Cerebellar nuclear complex (tissue), 1 donor: ENCODE data around the gene SMIM10L2A.
"Not testable (repeated sequence)": the region's sequence is repeated elsewhere in the genome, so short reads cannot be mapped to it uniquely, and the experiment has no call there.

Source experiments
- DNase-seq, 2 experiments: peaks; one replicate each; lab custom pipeline; 2025; lab: John Stamatoyannopoulos, UW

The SMIM10L2A gene

GRCh38 chrX:135421932-135422809, at the start of gene SMIM10L2A:
Gene SMIM10L2A, plus strand, starts transcription at chrX:135421944. Its CDS starts 188 bp downstream, at chrX:135422132.
- DNase-seq, result no peak

DNA sequence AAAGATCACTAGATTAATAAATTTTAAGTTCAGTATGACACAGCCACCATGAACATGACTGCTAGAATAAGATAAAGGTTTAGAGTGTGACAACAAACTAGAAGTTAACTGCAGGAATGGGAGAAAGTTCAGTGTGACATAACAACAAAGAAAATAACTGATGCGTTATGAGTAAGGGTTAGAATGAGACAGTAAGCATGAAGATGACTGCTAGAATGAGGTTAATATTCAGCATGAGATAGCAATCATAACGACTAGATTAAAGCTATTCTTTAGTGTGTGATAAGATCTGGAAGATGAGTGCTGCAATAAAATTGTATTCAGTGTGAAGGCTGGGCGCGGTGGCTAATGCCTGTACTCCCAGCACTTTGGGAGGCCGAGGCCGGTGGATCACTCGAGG, 48.4 kb upstream of the SMIM10L2A start:
- DNase-seq, result no peak

DNA sequence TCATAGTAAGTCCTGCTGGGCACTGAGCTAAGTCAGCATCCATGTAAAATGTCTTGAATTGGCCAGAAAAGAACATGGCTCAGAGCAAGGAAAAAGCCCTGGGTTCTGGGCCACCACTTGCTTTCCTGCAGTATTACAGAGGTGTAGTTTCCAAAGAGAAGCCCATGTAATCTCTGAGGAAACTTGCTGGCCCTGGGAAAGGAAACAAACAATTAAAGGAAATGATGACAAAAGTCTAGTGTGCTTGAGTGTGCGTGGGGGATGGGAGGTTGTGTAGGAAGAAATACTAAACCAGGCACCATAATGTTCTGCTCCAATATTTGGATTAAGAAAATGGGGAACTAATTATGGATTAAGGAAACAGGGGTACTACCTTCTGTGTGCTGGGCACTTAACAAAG, 39.5 kb upstream of the SMIM10L2A start:
- DNase-seq, result no peak

DNA sequence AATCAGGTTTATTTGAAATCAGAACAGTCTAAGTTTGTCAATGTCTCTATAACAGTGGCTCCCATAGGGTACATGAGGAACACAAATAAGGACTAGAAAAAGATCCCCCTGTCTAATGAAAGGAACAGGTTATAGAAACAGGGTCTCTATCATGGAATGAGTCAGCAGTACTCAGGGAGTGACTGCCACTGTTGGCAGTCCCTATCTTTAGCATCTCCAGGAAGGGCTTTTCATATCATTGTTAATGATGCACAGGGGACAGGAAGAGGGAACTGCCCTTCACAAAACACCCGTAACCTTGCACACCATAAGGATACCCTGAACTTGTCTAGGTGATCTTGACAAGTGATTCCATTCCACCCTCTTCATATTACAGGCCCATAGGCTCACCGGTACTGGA, 38.5 kb upstream of the SMIM10L2A start:
- no peak for DNase-seq

DNA sequence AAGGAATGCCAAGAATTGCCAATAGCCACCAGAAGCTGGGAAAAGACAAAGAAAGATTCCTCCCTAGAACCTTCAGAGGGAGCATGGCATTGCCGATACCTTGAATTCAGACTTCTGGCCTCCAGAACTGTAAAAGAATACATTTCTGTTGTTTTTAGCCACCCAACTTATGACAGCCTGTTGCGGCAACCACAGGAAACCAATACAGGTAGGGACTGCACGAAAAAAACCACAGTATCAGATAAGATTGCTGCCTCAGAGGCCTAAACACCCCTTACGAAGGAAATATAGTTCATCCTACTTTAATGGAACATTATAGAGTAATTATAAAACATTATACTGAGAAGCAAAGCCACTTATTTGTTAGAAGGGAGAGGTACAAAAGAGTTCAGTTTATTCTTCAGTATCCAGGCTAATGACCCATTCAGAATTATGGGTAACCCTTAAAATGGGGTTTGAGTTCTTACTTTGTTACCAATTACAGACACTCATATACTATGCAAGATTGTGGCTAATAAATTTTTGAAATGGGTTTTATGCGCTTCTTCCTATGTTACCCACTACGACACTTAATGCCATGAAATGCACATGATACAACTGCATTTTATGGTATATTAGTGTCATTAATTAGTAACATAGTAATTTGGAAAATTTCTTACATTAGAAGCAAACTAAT, 37.4 kb upstream of the SMIM10L2A start:
- DNase-seq, result no peak

DNA sequence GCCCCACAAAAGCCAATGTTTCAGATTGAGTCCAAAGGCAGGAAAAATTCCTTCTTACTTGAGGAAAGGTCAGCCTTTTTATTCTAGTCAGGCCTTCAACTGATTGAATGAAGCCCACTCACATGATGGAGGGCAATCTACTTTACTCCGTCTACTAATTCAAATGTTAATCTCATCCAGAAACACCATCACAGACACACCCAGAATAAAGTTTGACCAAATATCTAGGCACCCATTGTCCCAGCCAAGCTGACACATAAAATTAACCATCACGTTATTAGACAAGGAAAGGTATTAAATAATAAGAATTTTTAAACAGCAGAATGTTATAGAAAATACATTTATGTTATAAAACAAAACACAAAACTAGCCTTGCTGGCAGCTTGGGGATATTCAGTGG, 32.9 kb upstream of the SMIM10L2A start:
- no peak for DNase-seq

DNA sequence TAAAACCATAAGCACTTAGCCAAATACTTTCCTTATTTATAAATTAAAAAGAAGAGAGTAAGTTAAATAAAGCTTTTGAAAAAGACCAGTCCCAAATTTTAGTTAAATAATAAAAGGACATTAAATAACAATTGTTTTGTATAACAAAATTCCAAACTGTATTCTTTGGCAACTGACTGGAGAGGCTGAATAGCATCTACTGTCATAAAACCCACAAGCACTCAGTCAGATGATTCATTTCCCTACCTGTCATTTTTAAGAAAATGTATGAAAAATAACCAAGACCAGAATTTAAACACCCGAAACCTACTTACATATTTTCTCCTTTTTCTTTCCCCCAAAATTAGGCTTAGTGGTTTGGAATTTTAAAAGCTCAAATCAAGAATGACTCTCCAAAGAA, 32.5 kb upstream of the SMIM10L2A start:
- DNase-seq, result no peak

DNA sequence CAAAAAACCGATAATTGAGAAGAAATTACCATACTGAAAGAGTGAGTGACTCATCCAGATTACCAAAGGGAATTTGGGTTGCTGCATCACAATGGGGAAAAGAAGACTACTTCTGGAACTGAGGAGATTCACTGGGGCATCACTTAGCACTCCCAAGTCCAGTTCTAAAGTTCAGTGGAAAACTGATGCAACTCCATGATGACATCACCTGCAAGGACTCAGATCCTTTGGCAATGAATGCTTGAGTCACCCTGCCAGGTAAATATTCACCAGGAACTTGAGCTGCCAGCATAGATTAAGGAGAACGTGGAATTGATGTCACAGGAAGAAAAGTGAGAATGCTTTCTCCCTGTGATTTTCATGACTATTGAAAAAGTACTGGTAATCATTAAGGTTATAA, 32.0 kb upstream of the SMIM10L2A start:
- DNase-seq, result no peak

GRCh38 chrX:135391734-135392133, 30.0 kb upstream of the SMIM10L2A start:
- no peak for DNase-seq

- DNase-seq, result no peak
Measured at GRCh38 chrX:135393051-135393450, 28.7 kb upstream of the SMIM10L2A start.

DNA sequence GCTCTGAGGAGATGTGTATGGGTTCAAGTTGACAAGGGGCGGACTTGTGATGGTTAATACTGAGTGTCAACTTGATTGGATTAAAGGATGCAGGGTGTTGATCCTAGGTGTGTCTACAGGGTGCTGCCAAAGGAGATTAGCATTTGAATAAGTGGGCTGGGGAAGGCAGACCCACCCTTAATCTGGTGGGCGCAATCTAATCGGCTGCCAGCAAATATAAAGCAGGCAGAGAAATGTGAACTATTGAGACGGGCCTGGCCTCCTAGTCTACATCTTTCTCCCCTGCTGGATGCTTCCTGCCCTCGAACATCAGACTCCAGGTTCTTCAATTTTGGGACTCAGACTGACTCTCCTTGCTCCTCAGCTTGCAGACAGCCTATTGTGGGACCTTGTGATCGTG, 26.7 kb upstream of the SMIM10L2A start:
- no peak for DNase-seq

- no peak for DNase-seq
Measured at GRCh38 chrX:135396109-135396508, 25.6 kb upstream of the SMIM10L2A start.

DNA sequence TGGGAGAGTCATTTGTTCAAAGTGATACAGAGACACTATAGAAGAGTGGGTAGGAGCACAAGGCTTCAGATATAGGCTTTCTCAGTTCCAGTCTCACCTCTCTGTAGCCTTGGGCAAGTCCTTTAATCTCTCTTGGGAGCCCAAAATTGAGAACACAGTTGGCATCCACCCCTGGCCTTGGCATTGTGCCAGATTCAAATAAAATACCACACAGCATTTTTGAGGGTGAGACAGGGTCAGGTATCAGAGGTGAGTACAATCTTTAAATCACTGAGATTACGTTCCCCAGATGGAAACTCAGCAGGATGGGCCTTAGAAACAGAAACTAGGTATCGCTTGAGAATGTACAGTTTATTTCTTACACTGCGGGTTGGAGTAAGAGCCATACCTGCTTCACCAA, 25.2 kb upstream of the SMIM10L2A start:
- DNase-seq, result no peak

GRCh38 chrX:135397652-135398051, 24.1 kb upstream of the SMIM10L2A start:
- no peak for DNase-seq

DNA sequence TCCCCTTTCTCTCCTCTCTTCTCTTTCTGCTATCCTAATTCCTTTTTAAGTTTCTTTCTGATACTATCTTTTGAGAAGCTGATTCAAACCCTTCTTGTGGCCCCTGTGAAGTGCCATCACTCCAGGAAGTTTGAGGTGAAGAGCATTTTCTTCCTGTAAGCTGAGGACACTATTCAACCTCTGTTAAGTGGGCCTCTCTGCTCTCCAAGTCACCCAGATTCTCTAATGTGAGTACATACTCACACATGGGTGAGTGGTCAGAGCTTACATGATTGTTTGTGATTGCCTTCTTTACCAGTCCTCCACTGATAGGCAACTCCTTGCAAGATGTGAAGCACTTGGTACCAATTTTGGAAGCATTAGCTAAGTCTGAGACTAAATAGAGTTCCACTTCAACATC, 18.4 kb upstream of the SMIM10L2A start:
- DNase-seq, result no peak

GRCh38 chrX:135406428-135406827, 15.3 kb upstream of the SMIM10L2A start:
- DNase-seq, result not testable (repeated sequence)

- no peak for DNase-seq
Measured at GRCh38 chrX:135408794-135409193, 12.9 kb upstream of the SMIM10L2A start.

GRCh38 chrX:135410861-135411627, 10.7 kb upstream of the SMIM10L2A start:
- no peak for DNase-seq

DNA sequence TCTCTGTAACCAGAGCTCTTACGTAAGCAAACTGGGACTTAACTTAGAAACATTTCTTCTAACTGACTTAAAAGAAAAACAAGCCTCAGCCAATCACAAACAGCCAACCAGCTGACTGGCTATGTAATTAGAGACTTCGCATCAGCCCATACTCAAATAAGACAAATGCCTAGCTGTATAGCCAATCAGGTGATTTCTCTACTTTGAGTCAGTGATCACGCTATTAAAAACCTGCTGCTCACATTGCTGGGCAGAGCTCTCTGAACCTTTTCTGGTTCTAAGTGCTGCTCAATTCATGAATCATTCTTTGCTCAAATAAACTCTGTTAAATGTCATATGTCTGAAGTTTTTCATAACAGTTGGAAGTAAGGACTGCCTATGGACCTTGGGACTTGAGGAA, 9.9 kb upstream of the SMIM10L2A start:
- no peak for DNase-seq

DNA sequence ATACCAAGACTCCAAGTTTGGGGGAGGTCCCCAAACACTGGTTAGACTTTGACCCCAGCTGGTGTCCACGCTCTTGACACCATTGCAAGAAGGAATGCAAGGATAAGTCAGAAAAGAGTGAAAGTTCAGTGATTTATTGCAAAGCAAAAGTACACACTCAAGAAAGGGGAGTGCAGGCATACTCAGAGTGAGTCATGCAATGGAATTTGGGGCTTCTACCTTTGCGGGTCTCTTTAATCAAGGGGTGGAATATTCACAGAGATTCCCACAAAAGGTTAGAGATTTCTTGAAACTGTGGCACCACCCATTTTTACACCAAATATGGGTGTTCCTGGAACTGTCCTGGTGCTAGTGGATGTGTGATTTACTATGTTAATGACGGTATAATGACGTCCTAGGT, 5.2 kb upstream of the SMIM10L2A start:
- no peak for DNase-seq

DNA sequence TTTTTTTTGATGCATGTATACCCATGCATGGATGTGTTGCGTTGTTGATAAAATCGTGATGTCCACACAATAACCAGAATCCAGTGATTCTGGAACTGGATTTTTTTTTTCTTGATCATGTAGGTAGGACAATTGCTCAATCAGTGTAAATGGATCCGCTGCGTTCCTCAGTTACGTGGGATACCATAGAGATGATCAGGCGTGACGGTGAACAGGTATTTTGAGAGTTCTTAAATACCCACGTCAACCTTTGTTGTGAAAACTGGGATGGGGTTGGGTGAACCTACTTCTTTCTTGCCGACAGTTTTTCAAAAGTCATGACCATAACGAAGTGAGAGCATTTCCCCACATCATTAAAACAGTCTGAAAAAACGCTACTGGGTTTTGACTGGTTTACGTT, 913 bp upstream of the SMIM10L2A start:
- DNase-seq, result no peak

- peak in 1 of 2 experiments; percentile 52 for DNase-seq
Measured at GRCh38 chrX:135421537-135421931, 210 bp upstream of the SMIM10L2A start.

- not testable (repeated sequence) for DNase-seq
Measured at GRCh38 chrX:135422810-135423168, 1.0 kb downstream of the SMIM10L2A start.
